ENCODE data around the gene SORCS2. TPM values are rescaled to one million over a fixed set of nuclear protein-coding genes. Genes with fewer than 3 reads are reported as not detected.

Gene SORCS2
- total and polyA plus RNA-seq, 12 donors, result 0.25 to 5.4 (median 2.2) TPM

DNA sequence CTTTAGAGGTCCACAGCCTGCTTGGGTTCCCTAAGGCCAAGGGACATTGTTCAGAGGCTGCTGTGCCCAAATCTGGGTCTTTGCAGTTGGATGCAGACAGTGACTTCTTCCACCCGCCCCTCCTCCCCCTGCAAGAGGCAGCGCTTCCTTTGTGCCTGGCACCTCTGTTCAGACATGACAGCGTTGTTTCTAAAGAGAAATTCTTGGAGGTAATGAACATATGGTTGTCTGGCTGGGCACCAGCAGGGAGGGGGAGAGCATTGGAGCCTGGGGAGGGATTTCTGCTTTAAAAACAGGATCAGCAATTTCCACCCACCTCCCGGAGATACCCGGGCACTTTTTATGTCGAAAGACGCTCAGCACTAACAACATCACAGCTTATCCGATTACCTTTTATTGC, 190.9 kb downstream of the SORCS2 start:
- TF ChIP-seq, protein P1, sequence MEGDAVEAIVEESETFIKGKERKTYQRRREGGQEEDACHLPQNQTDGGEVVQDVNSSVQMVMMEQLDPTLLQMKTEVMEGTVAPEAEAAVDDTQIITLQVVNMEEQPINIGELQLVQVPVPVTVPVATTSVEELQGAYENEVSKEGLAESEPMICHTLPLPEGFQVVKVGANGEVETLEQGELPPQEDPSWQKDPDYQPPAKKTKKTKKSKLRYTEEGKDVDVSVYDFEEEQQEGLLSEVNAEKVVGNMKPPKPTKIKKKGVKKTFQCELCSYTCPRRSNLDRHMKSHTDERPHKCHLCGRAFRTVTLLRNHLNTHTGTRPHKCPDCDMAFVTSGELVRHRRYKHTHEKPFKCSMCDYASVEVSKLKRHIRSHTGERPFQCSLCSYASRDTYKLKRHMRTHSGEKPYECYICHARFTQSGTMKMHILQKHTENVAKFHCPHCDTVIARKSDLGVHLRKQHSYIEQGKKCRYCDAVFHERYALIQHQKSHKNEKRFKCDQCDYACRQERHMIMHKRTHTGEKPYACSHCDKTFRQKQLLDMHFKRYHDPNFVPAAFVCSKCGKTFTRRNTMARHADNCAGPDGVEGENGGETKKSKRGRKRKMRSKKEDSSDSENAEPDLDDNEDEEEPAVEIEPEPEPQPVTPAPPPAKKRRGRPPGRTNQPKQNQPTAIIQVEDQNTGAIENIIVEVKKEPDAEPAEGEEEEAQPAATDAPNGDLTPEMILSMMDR (IDR thresholded peaks at IDR 0.05), result no peak
- Histone ChIP-seq H3K9me3 (peaks cover 0 to 1% (median 0%) of the 10 kb centered on the region in 11 donors), H3K36me3 (no peaks in the 10 kb centered on the region), H3K4me3 (no peak overlapping the region), H3K4me1 (peaks cover 0 to 12% (median 5%) of the 10 kb centered on the region in 9 donors), H3K27ac (no peak overlapping the region), H3K27me3 (peaks cover 0 to 4% (median 0%) of the 10 kb centered on the region in 7 donors)
- intact Hi-C loops (cut with DNase I), result loop anchor here in 1 of 10 donors (5.0 kb wide), 1 partner anchor 71 kb away; no protein-coding TSS in a partner anchor
- DNase-seq, result no peak
- WGBS, 2 donors, result 88% methylated on average over 8 of the region's 8 CpGs
- no peak for ATAC-seq

DNA sequence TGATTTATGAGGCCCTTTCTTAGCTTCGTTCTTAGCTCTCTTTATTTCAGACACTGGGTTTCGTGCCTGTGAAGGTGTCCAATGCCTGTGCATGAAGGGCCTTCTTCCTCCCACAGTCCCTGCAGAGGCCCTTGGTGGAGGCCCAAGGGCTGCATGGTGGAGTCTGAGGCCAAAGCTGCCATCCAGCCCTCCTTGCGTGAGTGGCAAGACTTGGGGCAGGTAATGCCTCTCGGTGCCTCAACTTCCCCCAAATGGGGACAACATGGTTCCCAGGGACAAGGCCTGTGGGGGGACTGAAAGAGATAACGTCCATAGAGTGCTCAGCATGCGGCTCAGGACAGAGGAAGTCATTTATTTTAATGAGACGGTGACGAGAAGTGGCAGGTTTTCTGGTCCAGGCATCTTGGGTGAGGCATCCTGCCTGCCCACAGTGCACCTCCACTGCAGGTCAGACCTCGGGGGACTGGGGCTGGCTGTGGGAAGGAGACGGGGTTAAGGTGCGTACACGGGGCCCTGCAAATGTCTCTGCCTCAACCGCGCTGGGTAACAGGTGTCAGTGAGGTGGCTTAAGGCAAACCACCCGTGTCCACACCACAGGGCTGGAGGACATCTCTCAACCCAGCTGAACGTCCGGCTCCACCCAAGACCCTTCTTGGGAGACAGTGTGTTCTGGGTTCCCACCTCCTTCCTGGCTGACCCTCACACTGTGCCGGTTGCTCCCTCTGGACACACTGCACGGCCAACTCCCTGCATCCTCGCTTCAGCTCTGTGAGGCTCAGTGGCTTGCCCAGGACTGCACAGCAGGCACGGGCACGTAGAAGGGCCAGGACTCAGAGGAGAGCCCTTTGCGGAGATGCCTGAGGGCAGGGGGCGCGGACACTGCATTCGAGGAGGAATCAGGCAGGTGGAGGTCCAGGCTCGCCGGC, 191.9 kb downstream of the SORCS2 start:
- Histone ChIP-seq H3K4me3 (no peak overlapping the region), H3K4me1 (peaks cover 0 to 12% (median 5%) of the 10 kb centered on the region in 9 donors), H3K36me3 (no peaks in the 10 kb centered on the region), H3K9me3 (no peaks in the 10 kb centered on the region), H3K27ac (no peak overlapping the region), H3K27me3 (peaks cover 0 to 4% (median 0%) of the 10 kb centered on the region in 7 donors)
- ATAC-seq, result no peak
- 81 to 84% methylated on average over 28 of the region's 28 CpGs for WGBS, 2 donors
- intact Hi-C loops (cut with DNase I), result loop anchor here in 1 of 10 donors (5.0 kb wide), 1 partner anchor 72 kb away; no protein-coding TSS in a partner anchor
- no peak for DNase-seq
- TF ChIP-seq, protein P1 (IDR thresholded peaks at IDR 0.05), result no peak

DNA sequence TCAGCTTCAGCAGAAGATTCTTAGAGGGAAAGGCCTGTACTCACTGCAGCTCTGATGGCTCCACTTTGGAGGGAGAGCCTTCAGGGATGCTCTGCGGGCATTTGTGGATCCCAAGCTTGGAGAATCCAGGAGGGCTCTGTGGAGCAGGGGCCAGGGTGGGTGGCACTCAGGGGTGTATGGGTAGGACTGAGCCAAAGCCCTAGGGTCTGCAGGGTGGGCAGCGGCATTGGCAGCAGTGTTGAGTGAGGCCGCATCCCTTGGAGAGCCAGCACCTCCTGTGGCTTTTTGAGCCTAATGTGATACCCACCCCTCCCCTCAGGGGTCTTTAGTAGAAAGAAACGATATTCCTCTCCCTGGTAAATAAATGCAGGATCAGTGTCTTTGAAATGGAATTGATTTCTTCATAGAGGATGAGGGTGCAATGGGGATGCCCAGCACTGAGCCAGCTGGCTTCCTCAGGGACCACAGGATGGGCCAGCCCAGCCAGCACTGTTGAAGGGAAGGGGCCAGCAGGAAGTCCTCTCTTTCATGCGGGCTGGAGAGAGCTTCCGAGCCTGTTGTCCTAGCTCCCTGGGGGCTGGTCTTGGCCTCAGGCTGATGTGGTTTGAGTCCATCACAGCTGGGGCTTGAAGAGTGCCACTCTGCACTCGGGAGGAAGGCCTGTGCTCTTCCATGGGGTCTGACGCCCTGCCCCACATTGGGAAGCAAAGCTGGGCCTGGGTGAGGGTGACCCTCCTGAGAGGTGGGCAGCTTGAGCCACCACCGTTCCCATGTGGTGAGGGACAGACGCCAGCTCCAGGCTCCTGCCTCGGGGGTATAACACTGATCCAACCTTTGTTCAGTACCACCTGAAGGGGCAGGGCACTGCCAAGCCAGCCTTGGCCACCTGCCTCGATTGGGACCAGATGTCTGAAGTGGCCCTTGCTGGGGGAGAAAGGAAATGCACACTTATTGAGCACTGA, 192.9 kb downstream of the SORCS2 start:
- Histone ChIP-seq H3K4me1 (peaks cover 0 to 12% (median 5%) of the 10 kb centered on the region in 9 donors), H3K36me3 (no peaks in the 10 kb centered on the region), H3K9me3 (no peaks in the 10 kb centered on the region), H3K27ac (no peak overlapping the region), H3K4me3 (no peak overlapping the region), H3K27me3 (no peaks in the 10 kb centered on the region)
- TF ChIP-seq, protein P1 (IDR thresholded peaks at IDR 0.05), result no peak
- ATAC-seq, result no peak
- intact Hi-C loops (cut with DNase I), result loop anchor here in 1 of 10 donors (5.0 kb wide), 1 partner anchor 73 kb away; no protein-coding TSS in a partner anchor
- WGBS, 2 donors, result 64 to 72% methylated on average over 12 of the region's 12 CpGs
- DNase-seq, result no peak

DNA sequence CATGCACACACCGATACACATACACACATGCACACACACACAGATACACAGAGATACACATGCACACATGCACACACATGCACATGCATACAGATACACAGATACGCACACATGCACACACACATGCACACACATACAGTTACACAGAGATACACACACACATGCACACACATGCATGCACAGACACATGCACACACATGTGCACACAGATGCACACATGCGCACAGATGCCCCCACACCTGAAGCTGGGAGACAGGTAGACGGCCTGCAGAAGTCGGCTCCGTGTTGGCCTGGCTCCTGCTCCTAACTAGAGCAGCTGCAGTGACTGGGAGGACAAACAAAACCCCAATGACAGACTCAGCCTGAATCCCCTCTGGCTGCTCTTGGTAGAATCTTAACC, 195.6 kb downstream of the SORCS2 start:
- TF ChIP-seq, protein P1 (IDR thresholded peaks at IDR 0.05), result no peak
- ATAC-seq (no peak), DNase-seq (no peak)
- WGBS, 2 donors, result 95 to 96% methylated on average over 6 of the region's 6 CpGs
- H3K27me3 ChIP-seq, result peaks cover 0 to 15% (median 7%) of the 10 kb centered on the region in 7 donors
- H3K9me3 ChIP-seq, result no peaks in the 10 kb centered on the region
- H3K27ac ChIP-seq, result no peak overlapping the region
- no peak overlapping the region for H3K4me3 ChIP-seq
- H3K4me1 ChIP-seq, result peaks cover 0 to 2% (median 0%) of the 10 kb centered on the region in 9 donors
- intact Hi-C loops (cut with DNase I), result no loop called here
- H3K36me3 ChIP-seq, result no peaks in the 10 kb centered on the region
